BLaER1 treated with 17β-estradiol and CSF1 and Interleukin-3, amounts not matched to agents 10 nM and 100 nM (cell line): Measurements from ENCODE around the gene TNFRSF6B.

ENCODE experiments used
- H3K27ac ChIP-seq, 11 experiments: shearing (Covaris generic); formaldehyde crosslinking; 2 replicates each; pipeline ENCODE4 v1.8.1; 2022
- H3K27me3 ChIP-seq, 11 experiments: shearing (Covaris generic); formaldehyde crosslinking; 2 replicates each; pipeline ENCODE4 v1.8.1; 2022
- H3K36me3 ChIP-seq, 11 experiments: shearing (Covaris generic); formaldehyde crosslinking; 2 replicates each; pipeline ENCODE4 v1.8.1; 2022
- H3K4me1 ChIP-seq, 10 experiments: shearing (Covaris generic); formaldehyde crosslinking; 2 replicates each; pipeline ENCODE4 v1.8.1; 2022
- H3K4me2 ChIP-seq, 11 experiments: shearing (Covaris generic); formaldehyde crosslinking; 2 replicates each; pipeline ENCODE4 v1.8.1; 2022
- H3K4me3 ChIP-seq, 10 experiments: shearing (Covaris generic); formaldehyde crosslinking; 2 replicates each; pipeline ENCODE4 v1.8.1; 2022
- H3K9ac ChIP-seq, 11 experiments: shearing (Covaris generic); formaldehyde crosslinking; 2 replicates each; pipeline ENCODE4 v1.8.1; 2022
- H3K9me3 ChIP-seq, 11 experiments: shearing (Covaris generic); formaldehyde crosslinking; replicated peaks in 1 of 11; 2 replicates each; pipeline ENCODE4 v1.8.1; 2022
- H4K20me1 ChIP-seq, 11 experiments: shearing (Covaris generic); formaldehyde crosslinking; 2 replicates each; pipeline ENCODE4 v1.8.1; 2022
- Cebpa-rat ChIP-seq, 11 experiments: shearing (Covaris generic); IDR thresholded peaks; 2 replicates each; pipeline ENCODE4 v1.8.1; 2022

The TNFRSF6B gene

DNA sequence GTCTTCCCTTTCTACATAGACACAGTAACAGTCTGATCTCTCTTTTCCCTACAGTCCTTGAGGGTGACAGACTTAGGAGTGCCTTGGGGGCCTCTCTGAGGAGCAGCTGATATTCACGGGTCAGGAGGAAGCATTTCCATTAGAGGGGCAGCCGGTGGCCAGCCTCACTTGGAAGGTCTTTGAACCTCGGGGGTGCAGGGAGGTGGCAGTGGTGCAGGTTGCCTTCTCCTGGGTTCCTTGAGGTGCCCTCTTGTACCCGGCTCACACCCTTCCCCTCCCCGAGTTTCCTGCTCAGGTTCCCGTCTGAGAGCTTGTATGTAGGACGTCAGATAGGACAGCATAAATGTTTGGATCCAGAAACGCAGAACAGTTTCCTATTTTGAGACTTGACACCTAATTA is 35.8 kb upstream of the TNFRSF6B start:
- Histone ChIP-seq H3K27ac (no peak overlapping the region), H3K27me3 (no peaks in the 10 kb centered on the region), H3K4me1 (peaks cover 24 to 37% (median 31%) of the 10 kb centered on the region in 10 experiments), H3K4me3 (no peak overlapping the region), H3K4me2 (no peak overlapping the region), H3K36me3 (peaks cover 46 to 64% (median 57%) of the 10 kb centered on the region in 11 experiments), H3K9me3 (no peaks in the 10 kb centered on the region), H3K9ac (peak overlapping the region in 3 of 11 experiments; percentile 13 to 16 (median 14); a peak in 2 of 22 replicates), H4K20me1 (peaks cover 0 to 50% (median 17%) of the 10 kb centered on the region in 11 experiments; a peak in 12 of 22 replicates)
- no peak for TF ChIP-seq Cebpa-rat (IDR thresholded peaks at IDR 0.05)

DNA sequence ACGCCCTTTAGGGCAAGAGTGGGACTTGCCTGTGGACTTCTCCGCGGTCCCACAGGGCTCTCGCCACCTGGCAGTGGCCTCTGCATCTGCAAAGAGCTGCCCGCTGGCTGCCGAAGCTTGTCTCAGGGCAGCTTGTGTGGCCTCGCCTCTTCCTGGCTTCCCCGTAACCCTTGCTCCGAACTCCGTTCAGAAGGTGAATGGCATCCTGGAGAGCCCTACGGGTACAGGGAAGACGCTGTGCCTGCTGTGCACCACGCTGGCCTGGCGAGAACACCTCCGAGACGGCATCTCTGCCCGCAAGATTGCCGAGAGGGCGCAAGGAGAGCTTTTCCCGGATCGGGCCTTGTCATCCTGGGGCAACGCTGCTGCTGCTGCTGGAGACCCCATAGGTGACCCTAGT is 35.3 kb upstream of the TNFRSF6B start:
- Histone ChIP-seq H3K9ac (peak overlapping the region in 1 of 11 experiments; percentile 14; a peak in 1 of 22 replicates), H3K27ac (no peak overlapping the region), H3K36me3 (peaks cover 51 to 69% (median 61%) of the 10 kb centered on the region in 11 experiments), H3K9me3 (no peaks in the 10 kb centered on the region), H3K4me2 (no peak overlapping the region), H3K27me3 (no peaks in the 10 kb centered on the region), H4K20me1 (peaks cover 0 to 55% (median 19%) of the 10 kb centered on the region in 11 experiments; a peak in 12 of 22 replicates), H3K4me1 (peaks cover 24 to 33% (median 27%) of the 10 kb centered on the region in 10 experiments), H3K4me3 (no peak overlapping the region)
- no peak for TF ChIP-seq Cebpa-rat (IDR thresholded peaks at IDR 0.05)

DNA sequence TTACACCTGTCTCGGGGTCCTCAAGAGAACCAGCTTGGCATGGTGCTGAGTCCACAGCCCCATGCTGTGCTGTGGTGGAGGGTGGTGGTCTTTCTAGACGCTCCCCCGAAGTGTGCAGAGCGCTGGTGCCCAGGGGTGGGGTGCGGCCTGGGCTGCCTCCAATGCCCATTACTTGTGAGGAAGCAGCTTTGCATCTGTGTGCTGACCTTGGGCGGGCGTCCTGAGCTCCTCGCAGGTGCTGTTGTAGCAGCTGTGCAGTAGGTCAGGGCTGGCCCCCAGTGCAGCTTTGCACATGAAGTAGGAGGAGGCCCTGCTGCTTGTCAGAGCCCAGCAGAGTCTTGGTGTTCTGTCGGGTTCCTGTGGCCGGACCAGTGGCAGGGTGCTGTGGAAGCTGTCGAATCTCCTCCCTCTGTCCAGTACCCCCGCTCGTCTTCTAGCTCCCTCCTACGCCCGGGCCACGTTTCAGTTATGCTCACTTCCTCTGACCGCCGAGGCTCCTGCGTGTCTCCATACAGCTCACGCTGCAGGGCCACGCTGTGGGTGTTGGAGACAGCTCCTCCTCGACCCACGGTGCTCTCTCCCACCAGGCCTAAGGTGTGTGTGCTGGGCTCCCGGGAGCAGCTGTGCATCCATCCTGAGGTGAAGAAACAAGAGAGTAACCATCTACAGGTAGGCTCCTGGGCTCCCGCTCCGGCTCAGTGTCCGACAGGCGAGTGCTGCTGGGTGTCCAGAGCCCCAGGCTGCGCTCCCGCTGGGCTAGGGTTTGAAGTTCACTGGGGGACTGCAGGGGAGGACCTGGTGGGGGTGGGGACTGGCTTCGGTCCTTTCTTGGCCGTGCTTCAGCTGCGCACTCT is 34.3 kb upstream of the TNFRSF6B start:
- H3K4me2 ChIP-seq = no peak overlapping the region
- no peak overlapping the region for H3K9ac ChIP-seq
- no peaks in the 10 kb centered on the region for H3K9me3 ChIP-seq
- no peak for TF ChIP-seq Cebpa-rat (IDR thresholded peaks at IDR 0.05)
- H3K27me3 ChIP-seq = no peaks in the 10 kb centered on the region
- H3K4me3 ChIP-seq = no peak overlapping the region
- H3K27ac ChIP-seq = no peak overlapping the region
- H3K4me1 ChIP-seq = peaks cover 14 to 23% (median 17%) of the 10 kb centered on the region in 10 experiments
- peaks cover 0 to 59% (median 19%) of the 10 kb centered on the region in 11 experiments; a peak in 12 of 22 replicates for H4K20me1 ChIP-seq
- H3K36me3 ChIP-seq = peaks cover 60 to 80% (median 69%) of the 10 kb centered on the region in 11 experiments

- Histone ChIP-seq H3K9ac (no peak overlapping the region), H3K4me3 (no peak overlapping the region), H3K4me2 (no peak overlapping the region), H3K27ac (no peak overlapping the region), H3K9me3 (no peaks in the 10 kb centered on the region), H3K36me3 (peaks cover 66 to 86% (median 75%) of the 10 kb centered on the region in 11 experiments), H3K4me1 (peaks cover 9 to 17% (median 11%) of the 10 kb centered on the region in 10 experiments), H3K27me3 (no peaks in the 10 kb centered on the region), H4K20me1 (peaks cover 0 to 64% (median 19%) of the 10 kb centered on the region in 11 experiments; a peak in 12 of 22 replicates)
- no peak for TF ChIP-seq Cebpa-rat (IDR thresholded peaks at IDR 0.05)
Measured at GRCh38 chr20:63662813-63663189, 33.7 kb upstream of the TNFRSF6B start.

- Histone ChIP-seq H3K9me3 (no peaks in the 10 kb centered on the region), H3K9ac (no peak overlapping the region), H4K20me1 (peaks cover 0 to 64% (median 19%) of the 10 kb centered on the region in 11 experiments; a peak in 12 of 22 replicates), H3K36me3 (peaks cover 73 to 93% (median 82%) of the 10 kb centered on the region in 11 experiments), H3K4me3 (no peak overlapping the region), H3K27me3 (no peaks in the 10 kb centered on the region), H3K27ac (no peak overlapping the region), H3K4me1 (peaks cover 9 to 16% (median 11%) of the 10 kb centered on the region in 10 experiments), H3K4me2 (no peak overlapping the region)
- no peak for TF ChIP-seq Cebpa-rat (IDR thresholded peaks at IDR 0.05)
Measured at GRCh38 chr20:63663332-63664066, 33.0 kb upstream of the TNFRSF6B start.

GRCh38 chr20:63664143-63664851 is 32.2 kb upstream of the TNFRSF6B start:
- peak overlapping the region in 3 of 11 experiments; percentile 29 to 41 (median 30); a peak in 3 of 22 replicates for H3K9ac ChIP-seq
- no peak overlapping the region for H3K4me2 ChIP-seq
- no peak overlapping the region for H3K4me3 ChIP-seq
- H3K9me3 ChIP-seq = no peaks in the 10 kb centered on the region
- H3K4me1 ChIP-seq = peaks cover 3 to 10% (median 6%) of the 10 kb centered on the region in 10 experiments
- H3K36me3 ChIP-seq = peaks cover 81 to 100% (median 90%) of the 10 kb centered on the region in 11 experiments
- H4K20me1 ChIP-seq = peaks cover 0 to 64% (median 16%) of the 10 kb centered on the region in 11 experiments; a peak in 12 of 22 replicates
- H3K27ac ChIP-seq = no peak overlapping the region
- H3K27me3 ChIP-seq = no peaks in the 10 kb centered on the region
- TF ChIP-seq Cebpa-rat (IDR thresholded peaks at IDR 0.05) = no peak

DNA sequence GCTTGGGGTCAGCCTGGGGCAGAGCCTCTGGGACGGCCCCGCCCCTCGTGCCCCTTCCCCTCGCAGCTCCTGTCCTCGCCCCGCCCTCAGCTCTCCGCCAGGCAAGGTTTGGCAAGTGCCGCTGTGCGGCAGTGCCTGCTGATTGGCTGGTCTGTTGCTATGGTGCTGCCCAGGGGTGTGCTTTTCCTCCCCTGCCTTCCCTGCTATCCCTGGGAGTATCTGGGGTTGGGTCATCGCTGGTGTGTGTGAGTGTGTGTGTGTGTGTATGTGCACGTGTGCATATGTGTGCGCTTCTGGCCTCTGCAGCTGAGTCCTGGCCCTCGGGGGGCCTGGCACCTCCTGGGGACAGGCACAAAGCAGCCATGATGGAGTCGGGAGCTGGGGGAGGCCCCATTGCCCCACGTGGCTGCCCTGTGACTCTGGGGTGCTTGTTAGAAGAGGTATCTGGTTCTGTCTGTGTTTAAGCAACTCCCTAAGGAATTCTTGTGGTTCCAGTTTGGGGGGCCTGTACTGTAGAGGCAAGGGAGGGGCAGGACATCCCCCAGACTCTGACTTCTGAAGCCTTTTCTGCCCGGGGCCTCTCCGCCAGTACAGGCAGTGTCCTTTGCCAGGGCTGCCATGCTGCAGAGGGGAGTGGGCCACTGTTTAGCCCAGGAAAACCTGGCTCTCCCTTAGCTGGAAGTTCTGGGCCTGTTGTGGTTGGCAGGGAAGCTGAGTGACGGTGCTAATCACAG is 31.4 kb upstream of the TNFRSF6B start:
- peaks cover 83 to 94% (median 89%) of the 10 kb centered on the region in 11 experiments for H3K36me3 ChIP-seq

DNA sequence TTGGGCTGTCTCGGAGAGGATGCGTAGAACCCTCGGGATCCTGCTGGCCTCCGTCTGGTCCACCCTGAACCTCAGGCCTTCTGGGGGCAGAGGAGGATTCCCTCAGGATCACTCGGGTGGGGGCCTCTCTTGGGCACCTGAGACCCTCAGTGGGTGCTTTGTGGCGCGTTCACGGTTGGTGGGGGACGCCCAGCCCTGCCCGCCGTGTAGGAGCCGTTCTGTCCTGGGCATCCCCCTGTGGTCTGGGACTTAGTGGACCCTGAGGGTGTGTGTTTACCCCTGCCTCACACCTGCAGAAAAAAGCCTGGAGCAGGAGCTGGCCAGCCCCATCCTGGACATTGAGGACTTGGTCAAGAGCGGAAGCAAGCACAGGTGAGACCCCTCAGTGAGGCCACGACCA is 30.7 kb upstream of the TNFRSF6B start:
- H4K20me1 ChIP-seq = peaks cover 0 to 62% (median 15%) of the 10 kb centered on the region in 11 experiments; a peak in 12 of 22 replicates
- TF ChIP-seq Cebpa-rat (IDR thresholded peaks at IDR 0.05) = no peak
- no peaks in the 10 kb centered on the region for H3K27me3 ChIP-seq
- no peaks in the 10 kb centered on the region for H3K9me3 ChIP-seq
- no peak overlapping the region for H3K4me2 ChIP-seq
- H3K4me3 ChIP-seq = no peak overlapping the region
- peaks cover 81 to 93% (median 88%) of the 10 kb centered on the region in 11 experiments for H3K36me3 ChIP-seq
- 0 out of 20 replicates have a peak, but pooled peaks cover 0 to 5% (median 0%) of the 10 kb centered on the region in 10 experiments for H3K4me1 ChIP-seq
- H3K27ac ChIP-seq = no peak overlapping the region
- peak overlapping the region in 1 of 11 experiments; percentile 30; a peak in 2 of 22 replicates for H3K9ac ChIP-seq

More for the DNA sequence above, 31.4 kb upstream of the TNFRSF6B start:
- Histone ChIP-seq H3K27me3 (no peaks in the 10 kb centered on the region), H3K9ac (peak overlapping the region in 3 of 11 experiments; percentile 29 to 41 (median 30); a peak in 5 of 22 replicates), H3K9me3 (no peaks in the 10 kb centered on the region), H4K20me1 (peaks cover 0 to 64% (median 15%) of the 10 kb centered on the region in 11 experiments; a peak in 12 of 22 replicates), H3K4me3 (no peak overlapping the region), H3K4me1 (peaks cover 0 to 5% (median 0%) of the 10 kb centered on the region in 10 experiments; a peak in 1 of 20 replicates), H3K4me2 (no peak overlapping the region), H3K27ac (no peak overlapping the region)
- no peak for TF ChIP-seq Cebpa-rat (IDR thresholded peaks at IDR 0.05)
